Omental fat pad (tissue), 4 donors: ENCODE results near the gene NFIX. TPM values are rescaled to one million over a fixed set of nuclear protein-coding genes. Genes with fewer than 3 reads are reported as not detected.

Experiments used
- ATAC-seq: fragments of 150-250 bp; one replicate; pipeline ENCODE4 v1.9.1; 2016; ENCODE audit warnings: mild to moderate bottlenecking, moderate library complexity; ENCODE audit not compliant: low FRiP score
- DNase-seq: peaks from one replicate; pipeline ENCODE4 v3.0.0-alpha.2; 2019; ENCODE audit warnings: low spot score
- CTCF ChIP-seq, 3 donors: fragments of 450-650 bp; IDR thresholded peaks; one replicate each; pipeline ENCODE4 v1.5.1; 2016 to 2017; ENCODE audit warnings: antibody characterized with exemption in 3 of 3, mild to moderate bottlenecking in 3 of 3, moderate library complexity in 2 of 3
- total RNA-seq, 4 donors: library from RNA; depleted of rRNA; stranded (reverse); fragments of >200 nt; gene quantifications; one replicate each; pipeline ENCODE4 v1.1.0, GENCODE V29; 2016

The NFIX gene
- total RNA-seq, 4 donors from 2014 or later = 39.5 to 53.1 (median 43.0) TPM

DNA sequence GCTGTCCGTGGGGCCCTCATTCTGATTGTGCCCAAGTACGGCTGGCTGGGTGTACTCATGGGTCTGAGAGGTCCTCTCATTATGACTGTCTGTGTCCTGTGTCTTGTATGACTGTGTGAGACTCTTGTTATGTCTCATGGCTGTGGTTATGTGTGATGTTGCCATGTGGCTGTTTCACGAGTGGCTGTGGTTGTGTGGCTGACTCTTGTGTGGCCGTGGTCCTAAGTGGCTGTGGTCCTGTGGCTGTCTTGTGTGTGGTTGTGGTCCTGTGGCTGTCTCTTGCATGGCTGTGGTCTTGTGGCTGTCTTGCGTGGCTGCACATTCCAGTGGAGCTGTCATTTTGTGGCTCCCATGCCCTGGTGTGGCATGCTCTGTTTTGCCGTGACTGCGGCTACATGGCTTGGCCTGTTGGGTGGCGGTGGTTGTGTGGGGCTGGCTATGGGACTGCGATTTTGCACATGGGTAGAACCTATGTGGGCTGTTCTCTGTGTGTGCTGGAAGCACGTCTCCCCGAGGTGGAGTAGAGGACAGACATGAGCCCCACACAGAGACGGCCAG lies 104.8 kb downstream of the NFIX start:
- DNase-seq = no peak
- ATAC-seq = no peak
- TF ChIP-seq CTCF (IDR thresholded peaks at IDR 0.05) = no peak

GRCh38 chr19:13100841-13101589 lies 105.7 kb downstream of the NFIX start:
- no peak for DNase-seq
- ATAC-seq = no peak
- no peak for TF ChIP-seq CTCF (IDR thresholded peaks at IDR 0.05)

DNA sequence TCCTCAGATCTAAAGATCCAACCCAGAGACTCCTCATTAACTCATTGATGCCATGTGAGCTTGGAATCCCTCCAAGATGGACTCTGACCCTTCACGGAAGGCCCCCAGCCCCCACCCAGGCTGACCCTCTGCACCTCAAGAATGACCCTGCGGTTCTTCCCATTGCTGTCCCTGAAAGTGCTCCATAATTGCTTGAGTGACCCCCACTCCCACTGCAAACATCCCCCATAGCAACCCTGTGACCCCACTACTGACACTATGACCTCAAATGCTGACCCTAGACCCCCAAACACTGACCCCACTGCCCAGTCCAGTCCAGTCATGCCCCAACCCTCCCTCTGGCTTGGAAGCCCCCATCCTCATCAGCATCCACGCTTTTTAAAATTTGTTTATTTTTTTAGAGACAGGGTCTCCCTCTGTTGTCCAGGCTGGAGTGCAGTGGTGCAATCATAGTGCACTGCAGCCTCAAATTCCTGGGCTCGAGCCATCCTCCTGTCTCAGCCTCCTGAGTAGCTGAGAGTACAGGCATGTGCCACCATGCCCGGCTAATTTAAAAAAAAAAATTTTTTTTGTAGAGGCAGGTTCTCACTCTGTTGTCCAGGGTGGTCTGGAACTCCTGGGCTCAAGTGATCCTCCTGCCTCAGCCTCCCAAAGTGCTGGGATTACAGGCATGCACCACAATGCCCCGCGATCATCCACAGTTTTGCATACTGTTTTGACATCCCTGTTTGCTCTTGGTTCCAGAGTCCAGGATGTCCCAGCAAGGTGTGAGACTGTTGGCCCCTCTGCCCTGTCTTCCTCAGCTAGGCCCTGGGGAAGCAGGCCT lies 106.5 kb downstream of the NFIX start:
- DNase-seq (no peak), ATAC-seq (no peak)
- no peak for TF ChIP-seq CTCF (IDR thresholded peaks at IDR 0.05)

- TF ChIP-seq CTCF (IDR thresholded peaks at IDR 0.05) = no peak
- no peak for ATAC-seq
- no peak for DNase-seq
Observed at GRCh38 chr19:13102416-13102665, 107.1 kb downstream of the NFIX start.

DNA sequence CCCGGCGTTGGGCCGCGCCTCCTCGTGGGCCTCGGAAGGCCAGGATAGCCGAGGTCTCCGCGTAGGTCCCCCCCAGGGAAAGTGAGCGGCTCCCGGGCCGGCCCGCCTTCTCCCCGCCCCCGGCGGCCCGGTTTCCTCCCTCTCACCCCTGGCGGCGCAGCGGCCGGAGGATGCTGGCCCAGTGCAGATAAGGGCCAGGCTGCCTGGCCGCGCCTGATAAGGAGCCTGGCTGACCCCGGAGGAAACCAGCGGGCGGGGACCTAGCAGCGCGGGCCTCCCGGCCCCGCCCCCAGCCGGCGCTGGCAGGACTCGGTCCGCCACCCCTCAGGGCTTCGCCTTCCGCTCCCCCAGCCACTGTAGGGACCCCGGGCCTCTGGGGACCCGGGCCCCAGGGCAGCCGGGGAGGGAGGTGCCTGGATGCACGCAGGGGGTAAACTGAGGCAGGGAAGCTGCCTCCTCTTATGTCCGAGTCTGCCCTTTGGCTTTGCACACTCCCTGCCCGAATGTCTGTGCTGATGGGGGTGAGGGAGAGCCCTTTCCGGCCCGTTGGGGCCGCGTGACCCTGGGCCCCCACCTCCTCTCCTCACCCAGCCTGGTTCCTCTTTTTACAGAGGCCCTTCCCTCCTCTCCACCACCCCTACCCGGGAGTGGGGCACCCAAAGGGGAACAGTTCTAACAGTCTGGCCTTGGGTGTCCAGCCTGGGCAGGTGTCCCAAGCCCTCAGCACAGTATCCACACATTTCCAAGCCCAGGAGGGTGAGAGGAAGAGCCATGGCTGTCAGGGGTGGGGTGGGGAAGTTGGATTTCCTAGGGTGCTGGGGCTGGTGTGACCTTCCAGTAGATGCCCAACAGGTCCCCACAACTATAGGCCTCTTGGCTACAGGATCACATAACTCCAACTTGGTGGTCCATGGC lies 107.6 kb downstream of the NFIX start, which contains the start of gene LYL1:
Gene LYL1 (minus strand): TSS at position 193 of the 915 bp plus-strand sequence. CDS start 1,687 bp downstream, outside the sequence.
- peak; percentile 49 for ATAC-seq
- no peak for DNase-seq
- no peak for TF ChIP-seq CTCF (IDR thresholded peaks at IDR 0.05)

DNA sequence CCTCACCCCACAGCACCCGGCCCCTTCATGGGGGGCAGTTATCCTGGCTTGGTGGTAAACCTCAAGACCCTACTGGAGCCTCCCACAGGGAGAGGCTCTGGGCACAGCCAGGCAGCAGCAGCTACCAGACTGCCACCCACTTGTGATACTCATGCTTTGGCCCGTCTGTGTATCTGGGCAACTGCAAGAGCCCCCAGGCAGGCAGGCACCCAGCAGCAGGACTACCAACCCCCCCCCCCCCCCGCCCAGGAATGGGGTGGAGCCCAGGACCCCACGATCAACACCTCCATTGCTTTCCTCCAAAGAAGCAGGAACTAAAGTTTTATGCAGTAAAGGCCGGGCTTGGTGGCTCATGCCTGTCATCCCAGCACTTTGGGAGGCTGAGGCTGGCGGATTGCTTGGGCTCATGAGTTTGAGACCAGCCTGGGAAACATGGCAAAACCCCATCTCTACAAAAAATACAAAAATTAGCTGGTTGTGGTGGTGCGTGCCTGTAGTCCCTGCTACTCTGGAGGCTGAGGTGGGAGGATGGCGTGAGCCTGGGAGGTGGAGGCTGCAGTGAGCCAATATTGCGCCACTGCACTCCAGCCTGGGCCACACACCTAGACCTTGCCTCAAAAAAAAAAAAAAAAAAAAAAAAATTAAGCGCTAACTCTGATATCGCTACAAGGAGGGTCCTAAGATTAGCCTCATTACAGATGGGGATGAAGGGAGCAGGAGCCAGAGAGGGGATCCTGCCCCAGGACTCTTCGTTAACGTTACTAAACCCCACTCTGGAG lies 108.5 kb downstream of the NFIX start:
- no peak for TF ChIP-seq CTCF (IDR thresholded peaks at IDR 0.05)
- ATAC-seq = no peak
- DNase-seq = no peak
